Measurements from ENCODE around the gene PSMB5.
A peak's percentile ranks its signal among the peaks of the same experiment; 100 is the strongest.

Gene PSMB5

GRCh38 chr14:23060536-23061260, 26.0 kb upstream of the PSMB5 start:
- no peak overlapping the region for H3K4me3 ChIP-seq (ENCODE audit: low read depth, low read length)
- no peak for DNase-seq (ENCODE audit: low read depth)

- no peak for DNase-seq (ENCODE audit: low read depth)
- no peak overlapping the region for H3K4me3 ChIP-seq (ENCODE audit: low read depth, low read length)
Measured at GRCh38 chr14:23058654-23059504, 24.2 kb upstream of the PSMB5 start.

GRCh38 chr14:23057757-23058653, 23.3 kb upstream of the PSMB5 start:
- DNase-seq (ENCODE audit: low read depth): peak; percentile 31

GRCh38 chr14:23056956-23057756, 22.5 kb upstream of the PSMB5 start, which contains the start of gene CDH24:
TSS of gene CDH24 (minus strand) at chr14:23057520. CDS start at chr14:23055733, 1,787 bp downstream.
- DNase-seq (ENCODE audit: low read depth): no peak
- H3K4me3 ChIP-seq (ENCODE audit: low read depth, low read length): peak within 1 kb of the TSS; percentile 59

More at GRCh38 chr14:23057757-23058653, 23.3 kb upstream of the PSMB5 start:
- peak overlapping the region; percentile 59 for H3K4me3 ChIP-seq (ENCODE audit: low read depth, low read length)

- DNase-seq (ENCODE audit: low read depth): no peak
- H3K4me3 ChIP-seq (ENCODE audit: low read depth, low read length): peak overlapping the region; percentile 59
Measured at GRCh38 chr14:23056145-23056955, 21.6 kb upstream of the PSMB5 start.

GRCh38 chr14:23055621-23056144, 21.0 kb upstream of the PSMB5 start:
- DNase-seq (ENCODE audit: low read depth): no peak
- H3K4me3 ChIP-seq (ENCODE audit: low read depth, low read length): no peak overlapping the region

- H3K4me3 ChIP-seq (ENCODE audit: low read depth, low read length): no peak overlapping the region
- DNase-seq (ENCODE audit: low read depth): no peak
Measured at GRCh38 chr14:23055147-23055550, 20.4 kb upstream of the PSMB5 start.

GRCh38 chr14:23054000-23054811, 19.5 kb upstream of the PSMB5 start:
- DNase-seq (ENCODE audit: low read depth): no peak
- no peak overlapping the region for H3K4me3 ChIP-seq (ENCODE audit: low read depth, low read length)

- no peak overlapping the region for H3K4me3 ChIP-seq (ENCODE audit: low read depth, low read length)
- no peak for DNase-seq (ENCODE audit: low read depth)
Measured at GRCh38 chr14:23053426-23053825, 18.7 kb upstream of the PSMB5 start.

GRCh38 chr14:23052671-23053070, 18.0 kb upstream of the PSMB5 start:
- no peak for DNase-seq (ENCODE audit: low read depth)
- no peak overlapping the region for H3K4me3 ChIP-seq (ENCODE audit: low read depth, low read length)

- H3K4me3 ChIP-seq (ENCODE audit: low read depth, low read length): no peak overlapping the region
- no peak for DNase-seq (ENCODE audit: low read depth)
Measured at GRCh38 chr14:23052182-23052623, 17.5 kb upstream of the PSMB5 start.

GRCh38 chr14:23051141-23052057, 16.7 kb upstream of the PSMB5 start:
- no peak for DNase-seq (ENCODE audit: low read depth)
- no peak overlapping the region for H3K4me3 ChIP-seq (ENCODE audit: low read depth, low read length)

- no peak overlapping the region for H3K4me3 ChIP-seq (ENCODE audit: low read depth, low read length)
- no peak for DNase-seq (ENCODE audit: low read depth)
Measured at GRCh38 chr14:23049011-23049410, 14.3 kb upstream of the PSMB5 start.

- H3K4me3 ChIP-seq (ENCODE audit: low read depth, low read length): no peak overlapping the region
- DNase-seq (ENCODE audit: low read depth): no peak
Measured at GRCh38 chr14:23047751-23048693, 13.3 kb upstream of the PSMB5 start.

GRCh38 chr14:23047034-23047634, 12.4 kb upstream of the PSMB5 start:
- no peak overlapping the region for H3K4me3 ChIP-seq (ENCODE audit: low read depth, low read length)
- DNase-seq (ENCODE audit: low read depth): no peak
